H1 (cell line): Measurements from ENCODE around the gene SLC12A7. TPM values are rescaled to one million over a fixed set of nuclear protein-coding genes. Genes with fewer than 3 reads are reported as not detected.

Experiments used
- CTCF ChIA-PET: fragments of 300-600 bp; sonication (Branson Sonifier 250); formaldehyde crosslinking; loops from one replicate; lab custom pipeline; 2021; ENCODE audit not compliant: partially characterized antibody; lab: Charles Lee
- POLR2A ChIA-PET: fragments of 300-600 bp; sonication (Branson Sonifier 250); formaldehyde crosslinking; loops from one replicate; lab custom pipeline; 2021; ENCODE audit warnings: inconsistent platforms; ENCODE audit not compliant: partially characterized antibody; lab: Charles Lee
- DNase-seq, 2 experiments: peaks; one replicate each; pipeline versions ENCODE4 v3.0.0 to v3.0.0-alpha.2; 2010 to 2022; ENCODE audit warnings: low spot score in 2 of 2, low read depth in 1 of 2, mixed read lengths in 1 of 2
- FAIRE-seq: peaks from 2 replicates; lab custom pipeline; 2011; peaks lifted over from hg19 to GRCh38; lab: Jason Lieb, UNC
- H2AFZ ChIP-seq: 2 replicates; pipeline ENCODE4 v1.8.1; 2012; ENCODE audit warnings: low read length, inconsistent platforms
- H2AK5ac ChIP-seq: 2 replicates; pipeline ENCODE4 v1.6.1; 2013; ENCODE audit warnings: low read depth, low read length
- H2BK120ac ChIP-seq: replicated peaks from 2 replicates; pipeline ENCODE3; 2013; ENCODE audit warnings: low read depth, low read length, inconsistent platforms
- H2BK12ac ChIP-seq: 2 replicates; pipeline ENCODE4 v1.6.1; 2013; ENCODE audit warnings: low read depth, low read length
- H2BK15ac ChIP-seq: 2 replicates; pipeline ENCODE4 v1.6.1; 2013; ENCODE audit warnings: low read length
- H2BK20ac ChIP-seq: 2 replicates; pipeline ENCODE4 v1.6.1; 2013; ENCODE audit warnings: low read length
- H2BK5ac ChIP-seq: 2 replicates; pipeline ENCODE4 v1.6.1; 2013; ENCODE audit warnings: low read depth, low read length
- H3K14ac ChIP-seq: 2 replicates; pipeline ENCODE4 v1.6.1; 2013; ENCODE audit warnings: inconsistent platforms; ENCODE audit not compliant: insufficient read length
- H3K18ac ChIP-seq: 2 replicates; pipeline ENCODE4 v1.6.1; 2013; ENCODE audit warnings: low read length; ENCODE audit errors: extremely low read depth
- H3K23ac ChIP-seq: 2 replicates; pipeline ENCODE4 v1.6.1; 2013; ENCODE audit warnings: inconsistent platforms; ENCODE audit not compliant: insufficient read length
- H3K23me2 ChIP-seq: 2 replicates; pipeline ENCODE4 v1.6.1; 2013; ENCODE audit warnings: low read depth, low read length
- H3K27ac ChIP-seq: 2 replicates; pipeline ENCODE4 v1.6.1; 2011; ENCODE audit warnings: low read depth, low read length, inconsistent platforms
- H3K27me3 ChIP-seq, 4 experiments: replicated peaks in 1 of 4; 1 replicate in 1 of 4; 2 replicates in 3 of 4; pipeline versions ENCODE4 v1.6.1 to v1.8.1; 2011 to 2013; ENCODE audit warnings: low read length in 3 of 4, mild to moderate bottlenecking in 3 of 4, inconsistent platforms in 2 of 4, mixed read lengths in 2 of 4, moderate library complexity in 1 of 4; ENCODE audit not compliant: control insufficient read depth in 3 of 4, insufficient read depth in 3 of 4; ENCODE audit errors: extremely low read depth in 1 of 4
- H3K36me3 ChIP-seq, 4 experiments: 2 replicates each; pipeline versions ENCODE4 v1.6.1 to v1.8.1; 2011 to 2013; ENCODE audit warnings: mild to moderate bottlenecking in 4 of 4, low read length in 3 of 4, moderate library complexity in 2 of 4, control low read depth in 1 of 4, inconsistent platforms in 1 of 4; ENCODE audit not compliant: insufficient read depth in 4 of 4, control insufficient read depth in 2 of 4
- H3K4ac ChIP-seq: replicated peaks from 2 replicates; pipeline ENCODE3; 2013; ENCODE audit warnings: low read length, low read depth, mixed read lengths, inconsistent platforms; ENCODE audit not compliant: insufficient read length
- H3K4me1 ChIP-seq, 4 experiments: replicated peaks in 1 of 4; 1 replicate in 1 of 4; 2 replicates in 3 of 4; pipeline versions ENCODE4 v1.6.1 to v1.8.1; 2011 to 2013; ENCODE audit warnings: low read length in 3 of 4, inconsistent platforms in 2 of 4, mixed read lengths in 1 of 4; ENCODE audit not compliant: insufficient read depth in 4 of 4, control insufficient read depth in 3 of 4
- H3K4me2 ChIP-seq, 2 experiments: 2 replicates each; pipeline versions ENCODE4 v1.6.1 to v1.8.1; 2011 to 2013; ENCODE audit warnings: low read depth in 2 of 2, low read length in 2 of 2, control low read depth in 1 of 2, inconsistent platforms in 1 of 2, mild to moderate bottlenecking in 1 of 2; ENCODE audit not compliant: insufficient read depth in 1 of 2
- H3K4me3 ChIP-seq, 4 experiments: fragments of 200-600, 300-600 bp in 1 of 4; sonication (generic), shearing (Covaris generic), sonication (Bioruptor Twin) in 1 of 4; 2 replicates each; pipeline versions ENCODE4 v1.5.1 to v1.8.1; 2011 to 2016; ENCODE audit warnings: low read length in 4 of 4, low read depth in 3 of 4, control low read depth in 2 of 4, inconsistent platforms in 2 of 4, mild to moderate bottlenecking in 2 of 4, mixed read lengths in 1 of 4, moderate library complexity in 1 of 4; ENCODE audit not compliant: insufficient read depth in 2 of 4; ENCODE audit errors: extremely low read depth in 1 of 4
- H3K56ac ChIP-seq: replicated peaks from 2 replicates; pipeline ENCODE3; 2013; ENCODE audit warnings: low read depth, mild to moderate bottlenecking, mixed read lengths, low read length, inconsistent platforms; ENCODE audit not compliant: insufficient read length
- H3K79me1 ChIP-seq: 2 replicates; pipeline ENCODE4 v1.6.1; 2013; ENCODE audit warnings: low read depth, low read length, control low read depth
- H3K79me2 ChIP-seq, 2 experiments: 2 replicates each; pipeline versions ENCODE4 v1.6.1 to v1.8.1; 2012 to 2013; ENCODE audit warnings: low read length in 2 of 2, mild to moderate bottlenecking in 2 of 2, inconsistent platforms in 1 of 2; ENCODE audit not compliant: insufficient read depth in 2 of 2, control insufficient read depth in 1 of 2
- H3K9ac ChIP-seq, 4 experiments: replicated peaks in 1 of 4; 1 replicate in 1 of 4; 2 replicates in 3 of 4; pipeline versions ENCODE4 v1.6.1 to v1.8.1; 2011 to 2013; ENCODE audit warnings: low read depth in 3 of 4, low read length in 3 of 4, control low read depth in 2 of 4, mild to moderate bottlenecking in 2 of 4, moderate library complexity in 2 of 4, inconsistent platforms in 1 of 4; ENCODE audit errors: extremely low read depth in 1 of 4
- H3K9me3 ChIP-seq, 2 experiments: 2 replicates each; pipeline versions ENCODE4 v1.6.1 to v1.8.1; 2012 to 2013; ENCODE audit warnings: mild to moderate bottlenecking in 2 of 2, moderate library complexity in 2 of 2, control low read depth in 1 of 2, inconsistent platforms in 1 of 2, low read depth in 1 of 2, low read length in 1 of 2, mixed read lengths in 1 of 2; ENCODE audit not compliant: insufficient read depth in 2 of 2
- H4K20me1 ChIP-seq, 2 experiments: replicated peaks in 1 of 2; 2 replicates each; pipeline versions ENCODE3 to v1.8.1; 2011 to 2013; ENCODE audit warnings: inconsistent platforms in 2 of 2, low read length in 2 of 2, mild to moderate bottlenecking in 1 of 2; ENCODE audit not compliant: insufficient read depth in 2 of 2, control insufficient read depth in 1 of 2
- H4K5ac ChIP-seq: 2 replicates; pipeline ENCODE4 v1.6.1; 2013; ENCODE audit warnings: low read length, low read depth, mixed read lengths, inconsistent platforms; ENCODE audit not compliant: insufficient read length
- H4K8ac ChIP-seq: 2 replicates; pipeline ENCODE4 v1.8.0; 2013; ENCODE audit warnings: mild to moderate bottlenecking, moderate library complexity, low read length, inconsistent platforms; ENCODE audit not compliant: insufficient read depth; ENCODE audit errors: extremely low read depth
- H4K91ac ChIP-seq: replicated peaks from 2 replicates; pipeline ENCODE3; 2013; ENCODE audit warnings: low read length, mixed read lengths, inconsistent platforms; ENCODE audit not compliant: insufficient read length
- BRCA1 ChIP-seq: IDR thresholded peaks from 2 replicates; pipeline ENCODE4 v1.6.1; 2012; ENCODE audit warnings: low read depth, low read length, improper control_type of control experiment
- EGR1 ChIP-seq: IDR thresholded peaks from 2 replicates; pipeline ENCODE4 v1.6.1; 2011; ENCODE audit warnings: low read depth, low read length, borderline replicate concordance
- FOSL1 ChIP-seq: IDR thresholded peaks from 2 replicates; pipeline ENCODE4 v1.6.1; 2011; ENCODE audit warnings: mild to moderate bottlenecking, low read depth, low read length, moderate library complexity; ENCODE audit not compliant: insufficient read depth
- MAFK ChIP-seq: IDR thresholded peaks from 2 replicates; pipeline ENCODE4 v1.6.1; 2012; ENCODE audit warnings: low read depth, mild to moderate bottlenecking, improper control_type of control experiment, low read length
- SP1 ChIP-seq: IDR thresholded peaks from 2 replicates; pipeline ENCODE4 v1.6.1; 2011; ENCODE audit warnings: low read depth, low read length
- TCF12 ChIP-seq: IDR thresholded peaks from 2 replicates; pipeline ENCODE4 v1.6.1; 2011; ENCODE audit warnings: low read depth, mild to moderate bottlenecking, low read length
- TEAD4 ChIP-seq: IDR thresholded peaks from 2 replicates; pipeline ENCODE4 v1.6.1; 2012; ENCODE audit warnings: low read depth, low read length, inconsistent platforms, mixed read lengths
- whole genome bisulfite sequencing, 2 experiments: shearing (Covaris generic) in 1 of 2; methylation state at CpG; one replicate each; pipeline versions ENCODE4 v1.1.6 to v1.1.7; 2013 to 2015; ENCODE audit warnings: low lambda C conversion rate in 2 of 2, mixed read lengths in 2 of 2, inconsistent platforms in 1 of 2, low coverage in 1 of 2, missing lambda C conversion rate in 1 of 2; ENCODE audit not compliant: insufficient replicate concordance in 2 of 2, insufficient coverage in 1 of 2, insufficient read length in 1 of 2; ENCODE audit errors: extremely low coverage in 1 of 2, missing lambda C conversion rate in 1 of 2; 5-methylcytosine and 5-hydroxymethylcytosine counted together
- polyA plus RNA-seq, 7 experiments: library from polyadenylated mRNA; depleted of rRNA in 3 of 7; stranded (reverse) in 5 of 7; unstranded in 2 of 7; fragments of >200 nt in 5 of 7; fragments of 200-250 nt in 2 of 7; gene quantifications; 1 replicate in 5 of 7; 2 replicates in 1 of 7; 4 replicates in 1 of 7; pipeline versions ENCODE4 v1.2.1 to v1.2.3, GENCODE V29; 2011 to 2013; ENCODE audit warnings: missing spikeins in 2 of 7, mixed read lengths in 2 of 7
- total RNA-seq: library from RNA; stranded (reverse); fragmentation: NEBNext Ultra II Directional; extraction: Animal tissue kit (Norgen Biotek cat#: 25700); gene quantifications from 2 replicates; pipeline ENCODE4 v1.2.1, GENCODE V29; 2021
- TF ChIP-seq, protein P1 (sequence below): IDR thresholded peaks from 2 replicates; pipeline ENCODE4 v1.6.1; 2011; ENCODE audit warnings: low read depth, mild to moderate bottlenecking, low read length; ENCODE audit not compliant: insufficient read depth
- TF ChIP-seq, protein P2 (sequence below): IDR thresholded peaks from 2 replicates; pipeline ENCODE4 v1.6.1; 2012; ENCODE audit warnings: low read length, inconsistent platforms

SLC12A7 gene
- total and polyA plus RNA-seq, 2 of the 8 experiments (the other 6 are each of a cell fraction or from before 2014, with no cell fraction given), result 23.5 to 39.7 TPM

DNA sequence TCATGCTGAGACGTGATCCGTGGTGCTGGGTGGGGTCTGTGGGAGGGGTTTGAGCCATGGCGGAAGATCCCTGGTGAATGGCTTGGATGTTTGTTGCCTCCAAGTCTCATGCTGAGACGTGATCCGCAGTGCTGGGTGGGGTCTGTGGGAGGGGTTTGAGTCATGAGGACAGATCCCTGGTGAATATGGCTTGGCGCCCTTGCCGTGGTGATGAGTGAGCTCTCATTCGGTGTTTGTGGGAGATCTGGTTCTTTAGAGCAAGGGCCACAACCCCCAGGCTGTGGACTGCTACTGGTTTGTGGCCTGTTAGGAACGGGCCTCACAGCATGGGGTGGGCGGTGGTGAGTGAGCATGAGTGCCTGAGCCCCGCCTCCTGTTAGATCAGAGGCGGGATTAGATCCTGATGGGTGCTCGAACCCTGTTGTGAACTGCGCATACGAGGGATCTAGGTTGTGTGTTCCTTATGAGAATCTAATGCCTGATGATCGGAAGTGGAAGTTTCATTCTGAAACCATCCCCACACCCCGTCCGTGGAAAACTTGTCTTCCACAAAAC, 72.1 kb downstream of the SLC12A7 start:
- POLR2A ChIA-PET, result interaction anchor here (1.9 kb wide), 1 partner anchor 9 kb away, joined by 5 read pairs; no protein-coding TSS in a partner anchor
- Histone ChIP-seq H4K5ac (no peak overlapping the region), H2BK12ac (no peak overlapping the region)

More for the DNA sequence above, 72.1 kb downstream of the SLC12A7 start:
- no peak overlapping the region for H4K8ac ChIP-seq
- no peak overlapping the region for H3K9ac ChIP-seq
- H3K79me2 ChIP-seq, result no peaks in the 10 kb centered on the region
- H3K27me3 ChIP-seq, result no peaks in the 10 kb centered on the region
- FAIRE-seq (no peak), DNase-seq (no peak)
- TF ChIP-seq EGR1 (no peak), MAFK (no peak), TCF12 (no peak), TEAD4 (no peak), FOSL1 (no peak), SP1 (no peak), BRCA1 (no peak)
- TF ChIP-seq, protein P1, sequence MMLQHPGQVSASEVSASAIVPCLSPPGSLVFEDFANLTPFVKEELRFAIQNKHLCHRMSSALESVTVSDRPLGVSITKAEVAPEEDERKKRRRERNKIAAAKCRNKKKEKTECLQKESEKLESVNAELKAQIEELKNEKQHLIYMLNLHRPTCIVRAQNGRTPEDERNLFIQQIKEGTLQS, result no peak
- TF ChIP-seq, protein P2, sequence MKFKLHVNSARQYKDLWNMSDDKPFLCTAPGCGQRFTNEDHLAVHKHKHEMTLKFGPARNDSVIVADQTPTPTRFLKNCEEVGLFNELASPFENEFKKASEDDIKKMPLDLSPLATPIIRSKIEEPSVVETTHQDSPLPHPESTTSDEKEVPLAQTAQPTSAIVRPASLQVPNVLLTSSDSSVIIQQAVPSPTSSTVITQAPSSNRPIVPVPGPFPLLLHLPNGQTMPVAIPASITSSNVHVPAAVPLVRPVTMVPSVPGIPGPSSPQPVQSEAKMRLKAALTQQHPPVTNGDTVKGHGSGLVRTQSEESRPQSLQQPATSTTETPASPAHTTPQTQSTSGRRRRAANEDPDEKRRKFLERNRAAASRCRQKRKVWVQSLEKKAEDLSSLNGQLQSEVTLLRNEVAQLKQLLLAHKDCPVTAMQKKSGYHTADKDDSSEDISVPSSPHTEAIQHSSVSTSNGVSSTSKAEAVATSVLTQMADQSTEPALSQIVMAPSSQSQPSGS, result no peak
- H2BK5ac ChIP-seq, result no peak overlapping the region
- no peak overlapping the region for H3K14ac ChIP-seq
- no peaks in the 10 kb centered on the region; a peak in 1 of 7 replicates for H3K4me1 ChIP-seq
- no peak overlapping the region for H3K18ac ChIP-seq
- H3K23ac ChIP-seq, result no peak overlapping the region
- H2BK20ac ChIP-seq, result no peak overlapping the region
- no peak overlapping the region for H2AK5ac ChIP-seq
- H3K56ac ChIP-seq, result no peak overlapping the region
- CTCF ChIA-PET, result interaction anchor here (1.1 to 1.3 kb wide), 2 partner anchors 25 to 29 kb away, joined by 3 to 4 read pairs; no protein-coding TSS in a partner anchor
- no peak overlapping the region for H4K91ac ChIP-seq
- H3K27ac ChIP-seq, result no peak overlapping the region
- no peak overlapping the region for H3K4me2 ChIP-seq
- no peak overlapping the region for H3K4me3 ChIP-seq
- H3K23me2 ChIP-seq, result peaks cover 37% of the 10 kb centered on the region; the same call in 1 of the 2 replicates
- H3K79me1 ChIP-seq, result no peaks in the 10 kb centered on the region
- WGBS, 2 experiments, result 98% methylated on average over 13 of the region's 18 CpGs; no CpG with 5 or more reads in 1 of the 2 experiments
- H3K9me3 ChIP-seq, result peaks cover 10 to 36% of the 10 kb centered on the region in 2 experiments; a peak in 3 of 4 replicates
- H2AFZ ChIP-seq, result no peak overlapping the region
- no peak overlapping the region for H3K4ac ChIP-seq
- no peak overlapping the region for H2BK120ac ChIP-seq
- H3K36me3 ChIP-seq, result no peaks in the 10 kb centered on the region
- H4K20me1 ChIP-seq, result peaks cover 0 to 10% of the 10 kb centered on the region in 2 experiments
- H2BK15ac ChIP-seq, result no peak overlapping the region
